Stimulated activated CD4-positive, alpha-beta T cell treated with anti-CD3 and anti-CD28 coated beads, Interleukin-1b, Interleukin-23, amount 100 ng/mL, for 24 hours (primary cell): ENCODE data around the gene GRAP.
"Not testable (repeated sequence)": the region's sequence is repeated elsewhere in the genome, so short reads cannot be mapped to it uniquely, and the experiment has no call there.

Source experiments
- DNase-seq, 4 experiments: peaks; one replicate each; pipeline ENCODE4 v3.0.0-alpha.2; 2020; ENCODE audit warnings: low read depth in 4 of 4, low spot score in 1 of 4

GRAP gene

DNA sequence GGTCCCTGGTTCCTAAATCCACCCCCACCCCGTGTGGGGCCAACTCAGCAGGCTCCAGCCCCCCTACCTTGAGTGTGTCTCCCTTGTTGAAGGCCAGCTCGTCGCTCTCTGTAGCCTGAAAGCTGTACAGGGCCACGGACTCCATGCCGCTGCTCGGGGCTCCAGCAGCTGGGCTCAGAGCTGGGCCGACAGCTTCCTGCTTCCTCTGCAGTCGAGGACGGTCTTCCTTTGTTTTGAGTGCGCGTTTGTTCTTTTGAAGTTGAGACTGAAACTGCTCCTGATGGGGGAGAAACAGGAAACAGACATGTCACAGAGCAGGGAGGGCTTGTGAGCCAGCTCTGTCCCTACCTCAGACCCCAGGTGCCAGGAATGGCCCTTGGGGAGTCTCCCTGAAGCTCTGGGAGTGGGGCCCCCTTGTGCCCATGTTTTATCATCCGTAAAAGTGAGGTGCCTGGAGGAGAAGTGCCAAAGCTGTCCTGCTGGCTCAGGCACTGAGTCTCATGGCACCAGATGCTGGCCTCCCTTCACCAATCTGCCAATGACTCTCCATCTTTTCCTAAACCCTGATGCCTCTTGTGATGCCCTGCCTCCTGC, at the start of gene GRAP:
TSS of gene GRAP (minus strand) at position 176 of the 594 bp plus-strand sequence. CDS start at position 145, 31 bp downstream.
- not testable (repeated sequence) for DNase-seq

DNA sequence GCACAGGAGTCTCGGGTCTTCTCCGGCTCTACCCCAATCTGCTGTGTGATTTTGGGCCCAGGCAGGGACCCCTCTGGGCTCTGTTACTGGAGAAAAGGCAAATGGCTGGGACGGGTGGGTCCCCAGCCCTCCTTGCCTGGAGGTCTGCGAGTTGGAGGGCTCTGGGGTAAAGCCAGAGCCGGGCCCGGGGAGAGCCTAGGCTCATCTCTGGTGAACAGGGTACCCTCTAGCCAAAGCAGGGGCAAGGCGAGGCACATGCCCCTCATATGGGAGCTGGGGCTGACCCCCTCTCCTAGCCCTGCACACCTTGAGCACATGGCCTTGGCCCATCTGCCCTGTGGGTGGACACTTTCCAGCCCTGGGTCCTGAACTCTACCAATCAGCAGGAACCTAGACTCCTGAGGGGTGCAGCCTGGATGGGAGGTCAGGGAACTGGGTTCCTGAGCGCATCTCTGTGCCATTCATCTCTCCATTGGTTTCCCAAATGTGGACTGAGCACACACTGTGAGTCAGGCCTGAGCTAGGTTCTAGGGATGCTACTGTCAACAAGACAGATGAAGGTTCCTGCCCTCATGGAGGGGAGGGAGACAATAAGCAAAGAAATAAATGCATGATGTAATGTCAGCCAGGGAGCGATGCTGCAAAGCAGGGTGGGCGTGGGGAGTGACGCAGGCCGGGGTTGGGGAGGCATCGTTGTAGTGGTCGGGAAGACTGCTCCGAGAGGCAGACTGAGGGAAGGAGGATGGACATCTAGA, 47.1 kb upstream of the GRAP start:
- not testable (repeated sequence) for DNase-seq

DNA sequence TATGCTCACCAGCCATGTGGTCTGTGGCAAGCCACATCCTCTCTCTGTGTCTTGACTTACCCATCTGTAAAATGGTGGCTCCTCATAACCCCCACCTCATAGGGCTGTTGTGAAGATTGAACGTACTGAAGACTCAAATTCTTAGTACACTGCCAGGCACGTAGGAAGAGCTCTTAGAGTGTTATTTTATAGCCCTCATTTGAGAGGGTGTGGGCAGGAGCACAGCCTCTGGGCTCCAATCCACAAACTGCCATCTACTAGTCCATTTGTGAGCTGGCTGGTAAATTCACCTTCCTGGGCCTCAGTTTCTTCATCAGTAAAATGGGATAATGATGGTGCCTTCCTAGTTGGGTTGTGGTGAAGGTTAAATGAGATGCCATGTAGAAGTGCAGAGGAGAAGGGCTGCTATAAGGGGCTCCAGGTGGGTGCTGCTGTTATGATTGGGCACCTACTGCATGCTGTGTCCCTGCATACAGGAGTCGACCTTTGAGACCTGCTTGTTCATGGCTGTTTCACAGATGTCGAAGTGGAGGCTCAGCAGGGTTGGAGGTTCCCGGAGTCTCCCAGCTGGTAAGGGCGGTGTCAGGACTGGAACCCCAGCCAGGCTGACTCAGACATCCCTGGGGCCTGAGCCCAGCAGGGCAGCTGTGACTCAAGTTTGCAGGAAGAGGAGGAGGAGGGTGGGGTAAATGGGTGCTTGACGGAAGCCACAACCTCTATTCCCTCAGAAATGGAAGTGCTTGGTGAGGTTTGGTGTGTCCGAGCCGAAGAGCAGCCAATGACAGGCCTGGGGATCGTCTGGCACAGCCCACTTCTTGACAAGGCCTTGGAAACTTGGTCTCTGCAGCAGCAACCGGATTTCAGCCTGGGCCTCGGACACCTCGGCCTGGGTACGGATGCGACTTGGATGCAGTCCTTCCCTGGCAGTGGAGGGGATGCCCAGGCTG, 46.3 kb upstream of the GRAP start:
- DNase-seq = not testable (repeated sequence)

DNA sequence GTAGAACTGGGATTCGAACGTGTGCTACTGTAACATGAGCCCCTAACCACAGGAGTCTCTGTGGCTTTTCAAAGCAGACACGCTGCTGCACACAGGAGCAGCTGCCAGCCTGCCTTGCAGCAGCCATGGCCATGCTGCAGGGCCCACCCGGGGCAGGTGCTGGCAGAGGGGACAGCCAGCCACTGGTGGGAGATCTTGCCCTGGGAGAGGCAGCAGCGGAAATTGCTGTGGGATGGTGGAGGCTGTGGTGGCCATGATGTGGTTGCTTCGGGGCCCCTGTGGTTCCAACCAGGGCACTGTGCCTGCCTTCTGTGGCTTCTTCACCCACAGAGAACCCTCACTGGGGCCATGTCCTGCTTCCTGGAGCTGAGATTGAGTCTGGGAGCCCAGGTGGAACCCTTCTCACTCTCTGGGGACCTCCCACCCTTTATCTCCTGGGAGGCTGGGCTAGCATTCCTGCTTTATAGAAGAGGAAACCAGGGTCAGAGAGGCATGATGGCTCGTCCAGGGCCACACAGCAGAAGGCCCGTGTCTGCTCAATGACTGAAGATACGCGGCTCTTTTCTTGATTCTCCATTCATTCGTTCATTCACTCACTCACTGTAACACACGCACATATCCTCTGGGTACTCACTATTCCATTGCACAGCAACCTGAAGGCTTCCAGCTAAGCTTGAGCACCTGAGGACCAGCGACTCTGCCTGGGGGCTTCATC, 43.5 kb upstream of the GRAP start:
- DNase-seq = not testable (repeated sequence)

DNA sequence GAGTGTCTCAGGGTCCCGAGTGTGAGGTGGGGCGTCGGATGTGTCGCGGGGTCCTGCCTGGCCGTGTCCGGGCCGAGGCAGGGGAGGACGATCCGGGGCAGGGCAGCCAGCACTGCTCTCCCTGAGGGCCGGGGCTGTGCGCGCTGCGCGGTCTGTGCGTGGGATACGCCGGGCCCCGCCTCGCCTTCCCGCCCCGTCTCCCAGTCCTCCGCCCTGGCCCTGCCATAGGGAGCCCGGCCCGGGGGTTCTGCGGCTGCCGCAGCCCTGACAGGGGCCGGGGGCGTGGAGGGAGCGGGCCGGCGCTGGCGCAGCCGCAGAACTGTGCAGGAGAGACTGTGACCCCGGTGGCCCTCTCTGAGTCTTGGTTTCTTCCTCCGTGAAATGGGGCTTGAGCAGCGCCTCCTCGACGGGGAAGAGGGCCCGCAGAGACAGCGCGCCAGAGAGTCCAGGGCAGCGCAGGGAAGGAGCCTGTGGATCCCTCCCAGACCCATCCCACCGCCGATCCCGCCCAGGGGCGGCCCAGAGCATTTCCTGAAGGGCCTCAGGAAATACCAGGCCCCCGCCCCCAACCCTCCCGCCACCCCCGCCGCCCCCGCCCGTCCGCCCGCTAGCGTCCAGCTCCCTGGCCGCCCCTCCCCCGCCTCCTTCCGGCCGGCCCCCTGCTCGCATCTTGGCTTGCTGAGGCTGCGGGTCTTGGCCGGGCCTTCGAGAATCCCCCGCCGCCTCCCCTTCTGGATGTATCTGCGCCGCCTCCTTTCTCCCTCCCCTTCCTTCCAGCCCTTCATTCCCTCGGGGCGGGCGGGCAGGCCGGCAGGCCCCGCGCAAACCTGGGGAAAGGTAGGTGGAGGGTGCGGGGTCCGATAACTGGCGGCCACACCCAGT, 42.3 kb upstream of the GRAP start:
- not testable (repeated sequence) for DNase-seq

DNA sequence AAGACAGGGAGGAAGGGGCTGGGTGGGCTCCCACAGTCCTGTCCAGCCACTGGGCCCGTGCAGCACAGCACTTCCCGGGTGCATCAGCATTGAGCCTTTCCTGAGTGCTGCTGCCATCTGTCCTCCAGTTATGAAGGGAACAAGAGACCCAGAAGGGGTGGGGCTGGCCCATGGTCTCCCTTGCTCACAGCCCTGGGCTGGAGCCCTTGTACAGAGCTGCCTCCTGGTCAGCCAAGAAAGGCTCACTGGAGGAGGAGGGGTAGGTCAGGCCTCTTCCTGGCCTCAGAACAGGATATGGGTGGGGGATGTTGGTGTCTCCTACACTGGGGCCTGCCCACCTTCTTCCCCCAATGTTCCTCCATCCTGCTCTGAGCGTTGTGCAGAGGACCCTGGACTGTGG, 30.6 kb upstream of the GRAP start:
- not testable (repeated sequence) for DNase-seq

DNA sequence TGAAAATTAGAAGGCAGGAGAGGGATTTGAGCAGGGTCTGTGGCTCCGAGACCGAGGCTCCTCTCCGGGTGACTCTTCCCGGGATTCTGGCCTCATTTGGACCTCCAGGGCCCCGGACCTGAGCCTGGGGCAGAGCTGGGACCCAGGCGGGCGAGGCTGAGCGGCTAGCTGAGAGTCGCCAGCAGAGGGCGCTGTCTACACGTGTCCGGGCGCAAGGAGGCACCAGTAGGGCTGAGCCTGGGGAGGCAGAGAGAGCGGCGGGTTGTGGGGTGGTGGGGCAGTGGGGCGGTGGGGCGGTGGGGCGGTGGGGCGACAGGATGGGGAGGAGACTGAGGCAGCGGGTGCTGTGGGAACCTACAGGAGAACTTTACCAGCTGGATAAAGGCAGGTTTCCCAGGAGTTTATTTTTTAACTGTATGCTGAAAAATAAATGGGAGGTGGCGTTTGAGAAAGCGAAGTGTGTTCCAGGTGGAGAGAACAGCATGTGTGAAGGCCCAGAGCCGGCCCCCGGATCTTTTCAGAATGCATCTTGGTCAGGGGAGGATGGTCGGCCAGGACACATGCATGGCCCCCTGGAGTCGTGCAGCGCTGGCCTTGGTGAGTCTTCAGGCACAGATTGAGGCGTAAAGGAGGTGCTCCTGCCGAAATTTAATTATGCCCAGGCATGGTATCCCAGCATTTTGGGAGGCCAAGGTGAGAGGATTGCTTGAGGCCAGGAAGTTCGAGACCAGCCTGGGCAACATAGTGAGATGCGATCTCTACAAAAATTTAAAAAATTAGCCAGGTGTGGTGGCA, 29.8 kb upstream of the GRAP start:
- DNase-seq = peak in 2 of 4 experiments; percentile 8 to 12

DNA sequence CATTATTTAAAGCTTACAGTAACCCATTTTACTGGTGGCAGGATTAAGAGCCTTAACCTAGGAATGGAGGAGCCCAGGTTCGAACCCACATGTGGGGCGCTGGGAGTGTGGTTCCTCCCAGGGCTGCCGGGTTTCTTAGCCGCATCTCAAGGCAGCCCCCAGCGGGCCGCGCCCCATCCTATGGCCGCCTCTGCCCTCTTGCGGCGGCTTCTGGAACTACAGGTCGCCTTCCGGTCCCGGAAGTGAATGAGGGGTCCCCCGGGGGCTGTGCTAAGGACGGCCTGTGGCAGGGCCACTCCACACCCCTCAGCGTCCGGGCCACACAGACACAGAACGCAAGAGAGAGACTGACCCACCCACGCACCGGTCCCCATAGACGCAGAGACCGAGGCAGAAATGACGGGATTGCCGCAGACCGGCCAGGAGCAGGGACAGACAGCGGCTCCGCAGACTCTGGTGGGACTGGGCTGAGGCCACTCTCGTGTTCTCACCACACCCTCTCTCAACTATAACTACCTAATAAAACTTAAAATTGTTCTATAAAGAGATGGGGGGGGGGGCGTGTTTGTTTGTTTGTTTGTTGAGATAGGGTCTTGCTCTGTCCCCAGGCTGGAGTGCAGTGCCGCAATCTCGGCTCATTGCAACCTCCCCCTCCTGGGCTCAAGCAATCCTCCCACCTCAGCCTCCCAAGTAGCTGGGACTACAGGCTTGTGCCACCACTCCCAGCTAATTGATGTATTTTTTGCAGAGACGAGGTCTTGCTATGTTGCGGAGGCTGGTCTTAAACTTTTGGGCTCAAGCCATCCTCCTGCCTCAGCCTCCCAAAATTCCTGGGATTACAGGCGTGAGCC, 23.8 kb upstream of the GRAP start:
- not testable (repeated sequence) for DNase-seq

DNA sequence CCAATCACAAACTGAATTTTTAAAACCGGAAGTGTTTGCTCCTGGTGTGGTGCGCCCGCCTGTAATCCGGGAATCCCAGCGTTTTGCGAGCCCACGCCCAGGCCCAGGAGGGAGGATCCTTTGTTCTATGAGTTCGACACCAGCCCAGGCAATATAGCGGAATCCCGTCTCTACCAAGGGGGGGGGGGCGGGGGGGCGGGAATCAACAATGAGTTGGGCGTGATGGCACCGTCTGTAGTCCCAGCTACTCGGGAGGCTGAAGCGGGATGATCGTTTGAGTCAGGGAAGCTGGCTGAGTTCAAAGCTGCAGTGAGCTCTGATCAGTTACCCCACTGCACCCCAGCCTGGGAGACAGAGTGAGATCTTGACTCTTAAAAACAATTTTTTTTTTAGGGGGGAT, 17.6 kb upstream of the GRAP start:
- DNase-seq = peak in 1 of 4 experiments; percentile 1

DNA sequence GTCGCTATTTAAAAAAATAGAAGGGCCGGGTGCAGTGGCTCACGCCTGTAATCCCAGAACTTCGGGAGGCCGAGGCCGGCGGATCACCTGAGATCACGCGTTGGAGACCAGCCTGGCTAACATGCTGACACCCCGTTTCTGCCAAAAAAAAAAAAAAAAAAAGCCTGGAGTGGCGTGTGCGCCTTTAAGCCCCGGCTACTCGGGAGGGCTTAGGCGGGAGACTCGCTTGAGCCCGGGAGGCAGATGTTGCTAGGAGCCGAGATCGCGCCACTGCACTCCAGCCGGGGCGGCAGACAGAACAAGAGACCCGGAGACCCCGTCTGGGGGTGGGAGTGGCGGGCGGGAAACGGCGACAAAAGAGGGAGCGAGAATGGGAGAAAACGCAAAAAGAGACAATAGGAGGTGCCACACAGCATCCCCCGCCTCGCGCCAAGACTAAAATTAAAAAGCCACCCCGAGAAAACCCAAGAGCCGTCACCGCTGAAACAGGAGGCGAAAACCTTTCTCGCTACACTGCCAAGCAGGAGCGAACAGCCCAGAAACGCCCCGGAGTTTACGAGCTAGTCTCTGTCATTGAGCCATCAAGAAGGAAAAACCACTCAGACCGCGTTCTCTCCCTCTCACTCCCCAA, 16.7 kb upstream of the GRAP start:
- DNase-seq = peak; percentile 65 to 81 (median 74)

DNA sequence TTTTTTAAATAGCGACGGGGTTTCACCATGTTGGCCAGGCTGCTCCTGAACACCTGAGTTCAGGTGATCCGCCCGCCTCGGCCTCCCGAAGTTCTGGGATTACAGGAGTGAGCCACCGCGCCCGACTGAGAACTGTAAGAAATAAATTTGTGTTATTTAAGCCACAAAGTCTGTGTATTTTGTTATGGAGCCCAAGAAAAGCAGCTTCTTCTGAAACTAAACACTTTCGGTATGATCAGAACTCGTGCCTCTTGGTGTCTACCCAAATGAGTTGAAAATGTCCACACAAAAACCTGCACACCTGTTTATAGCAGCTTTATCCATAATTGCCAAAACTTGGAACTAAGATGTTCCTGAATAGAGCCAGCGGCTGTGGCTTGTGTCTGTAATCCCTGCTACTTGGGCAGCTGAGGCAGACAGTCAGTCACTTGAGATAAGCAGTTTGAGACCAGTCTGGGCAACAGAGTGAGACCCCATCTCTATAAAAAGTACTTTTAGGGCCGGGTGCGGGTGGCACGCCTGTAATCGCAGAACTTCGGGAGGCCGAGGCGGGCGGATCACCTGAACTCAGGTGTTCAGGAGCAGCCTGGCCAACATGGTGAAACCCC, 16.1 kb upstream of the GRAP start:
- not testable (repeated sequence) for DNase-seq

DNA sequence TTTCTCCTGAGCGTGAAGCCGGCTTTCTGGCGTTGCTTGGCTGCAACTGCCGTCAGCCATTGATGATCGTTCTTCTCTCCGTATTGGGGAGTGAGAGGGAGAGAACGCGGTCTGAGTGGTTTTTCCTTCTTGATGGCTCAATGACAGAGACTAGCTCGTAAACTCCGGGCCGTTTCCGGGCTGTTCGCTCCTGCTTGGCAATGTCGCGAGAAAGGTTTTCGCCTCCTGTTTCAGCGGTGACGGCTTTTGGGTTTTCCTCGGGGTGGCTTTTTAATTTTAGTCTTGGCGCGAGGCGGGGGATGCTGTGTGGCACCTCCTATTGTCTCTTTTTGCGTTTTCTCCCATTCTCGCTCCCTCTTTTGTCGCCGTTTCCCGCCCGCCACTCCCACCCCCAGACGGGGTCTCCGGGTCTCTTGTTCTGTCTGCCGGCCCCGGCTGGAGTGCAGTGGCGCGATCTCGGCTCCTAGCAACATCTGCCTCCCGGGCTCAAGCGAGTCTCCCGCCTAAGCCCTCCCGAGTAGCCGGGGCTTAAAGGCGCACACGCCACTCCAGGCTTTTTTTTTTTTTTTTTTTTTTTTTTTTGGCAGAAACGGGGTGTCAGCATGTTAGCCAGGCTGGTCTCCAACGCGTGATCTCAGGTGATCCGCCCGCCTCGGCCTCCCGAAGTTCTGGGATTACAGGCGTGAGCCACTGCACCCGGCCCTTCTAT, 15.4 kb upstream of the GRAP start:
- peak in 1 of 4 experiments; percentile 88 for DNase-seq

DNA sequence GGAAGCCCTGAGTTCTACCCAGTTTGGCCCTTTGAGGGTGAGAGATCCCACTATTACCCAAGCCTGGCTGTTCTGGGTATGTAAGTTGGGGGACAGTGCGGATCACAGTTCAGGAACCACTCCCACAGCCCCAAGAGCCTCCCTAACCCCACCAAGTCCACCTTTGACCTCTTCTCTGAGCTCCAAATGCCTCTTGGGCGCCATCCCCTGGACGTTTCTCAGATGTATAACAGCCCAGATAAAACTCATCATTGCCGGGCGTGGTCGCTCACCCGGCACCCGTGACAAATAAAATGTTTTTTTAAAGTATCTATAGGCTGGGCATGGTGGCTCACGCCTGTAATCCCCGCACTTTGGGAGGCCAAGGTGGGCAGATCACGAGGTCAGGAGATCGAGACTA, 8.7 kb upstream of the GRAP start:
- not testable (repeated sequence) for DNase-seq

DNA sequence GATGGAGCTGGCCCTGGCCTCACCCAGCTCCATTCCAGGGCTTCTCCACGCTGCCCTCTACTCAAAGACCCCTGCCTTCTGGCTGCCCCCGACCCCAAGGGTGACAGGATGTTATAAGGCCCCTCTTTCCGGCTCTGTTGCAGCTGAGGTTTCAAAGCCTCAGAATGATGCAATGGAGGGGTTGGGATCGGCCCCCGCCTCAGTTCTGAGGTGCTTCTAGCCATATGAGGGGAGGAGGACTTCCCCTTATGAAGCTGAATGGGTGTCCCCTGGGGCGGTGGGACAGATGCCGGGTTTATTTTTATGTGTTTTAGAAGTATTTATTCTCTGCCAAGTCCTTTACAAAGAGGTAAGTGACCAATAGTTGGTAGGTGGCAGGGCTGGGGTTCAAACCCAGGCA, 2.1 kb upstream of the GRAP start:
- DNase-seq = not testable (repeated sequence)

DNA sequence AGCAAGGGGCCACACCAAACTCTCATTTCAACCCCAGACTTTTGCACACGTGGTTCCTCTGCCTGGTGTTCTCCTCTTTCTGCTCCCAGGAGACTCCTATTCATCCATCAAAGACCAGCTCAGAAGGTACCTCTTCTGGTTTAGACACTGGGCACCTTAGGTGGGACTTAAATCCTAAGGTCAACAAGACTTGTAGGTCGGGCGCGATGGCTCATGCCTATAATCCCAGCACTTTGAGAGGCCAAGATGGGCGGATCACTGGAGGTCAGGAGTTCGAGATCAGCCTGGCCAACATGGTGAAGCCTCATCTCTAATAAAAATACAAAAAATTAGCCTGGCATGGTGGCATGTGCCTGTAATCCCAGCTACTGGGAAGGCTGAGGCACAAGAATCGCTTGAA, 753 bp upstream of the GRAP start:
- DNase-seq = not testable (repeated sequence)

DNA sequence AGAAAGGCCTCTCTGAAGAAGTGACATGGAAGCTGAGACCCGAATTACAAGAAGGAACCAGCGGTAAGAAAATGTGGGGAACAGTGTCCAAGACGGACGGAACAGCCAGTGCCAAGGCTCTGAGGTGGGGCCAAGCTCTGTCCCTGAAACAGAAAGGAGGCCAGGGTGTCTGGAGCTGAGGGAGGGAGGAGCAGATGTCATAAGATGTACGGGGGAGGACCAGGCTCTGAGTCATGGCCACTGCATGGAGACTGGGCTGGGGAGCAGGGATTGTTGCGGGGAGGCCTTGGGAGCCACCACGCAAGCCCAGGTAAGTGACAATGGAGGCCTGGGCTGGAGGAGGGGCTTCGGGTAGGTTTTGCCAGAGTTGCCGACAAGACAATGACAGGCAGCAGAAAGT, 2.1 kb downstream of the GRAP start:
- DNase-seq = not testable (repeated sequence)

DNA sequence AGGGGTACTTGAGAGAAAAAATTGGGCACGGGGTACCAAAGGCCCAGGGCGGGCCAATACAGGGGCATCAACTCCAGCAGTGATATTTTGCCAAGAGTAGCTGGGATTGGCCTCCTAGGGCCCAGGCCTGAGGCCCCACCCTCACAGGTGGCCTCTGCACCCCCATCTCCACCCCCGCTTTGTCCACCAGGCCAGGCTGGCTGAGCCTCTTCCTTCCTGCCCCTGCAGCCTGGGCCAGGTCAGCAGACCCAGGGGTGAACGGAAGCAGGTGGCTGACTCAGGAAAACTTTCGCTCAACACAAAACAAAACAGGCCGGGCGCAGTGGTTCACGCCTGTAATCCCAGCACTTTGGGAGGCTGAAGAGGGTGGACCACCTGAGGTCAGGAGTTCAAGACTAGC, 3.7 kb downstream of the GRAP start:
- not testable (repeated sequence) for DNase-seq
